Body of pancreas (tissue), 4 donors: Measurements from ENCODE around the gene TIMD4. TPM values are rescaled to one million over a fixed set of nuclear protein-coding genes. Genes with fewer than 3 reads are reported as not detected.

Experiments used
- ATAC-seq: fragments of 150-250 bp; one replicate; pipeline ENCODE4 v1.9.1; 2016
- DNase-seq, 4 donors: peaks; one replicate each; pipeline ENCODE4 v3.0.0-alpha.2; 2019
- H3K27ac ChIP-seq, 4 donors: fragments of 200-600 bp; sonication (generic); 1 replicate in 3 of 4; 2 replicates in 1 of 4; pipeline versions ENCODE4 v1.5.1 to v1.6.1; 2016 to 2019; ENCODE audit warnings: mild to moderate bottlenecking in 1 of 4, mixed read lengths in 1 of 4, moderate library complexity in 1 of 4
- H3K27me3 ChIP-seq, 2 donors: fragments of 200-600 bp; sonication (generic); one replicate each; pipeline ENCODE4 v1.6.0; 2016; ENCODE audit warnings: mild to moderate bottlenecking in 1 of 2
- H3K36me3 ChIP-seq, 2 donors: fragments of 200-600 bp; sonication (generic); replicated peaks in 1 of 2; 2 replicates each; pipeline ENCODE4 v1.5.1; 2016; ENCODE audit warnings: low read depth in 2 of 2; ENCODE audit not compliant: insufficient read depth in 1 of 2
- H3K4me1 ChIP-seq: fragments of 200-600 bp; sonication (generic); one replicate; pipeline ENCODE4 v1.6.0; 2016
- H3K4me3 ChIP-seq, 2 donors: fragments of 200-600 bp; sonication (generic); 1 replicate in 1 of 2; 2 replicates in 1 of 2; pipeline ENCODE4 v1.5.1; 2016 to 2019
- H3K9me3 ChIP-seq, 3 donors: fragments of 200-600 bp; sonication (generic); 1 replicate in 2 of 3; 2 replicates in 1 of 3; pipeline ENCODE4 v1.5.1; 2016
- CTCF ChIP-seq, 7 experiments: fragments of 450-650 bp in 4 of 7; fragments of 200-600 bp in 3 of 7; sonication (generic) in 3 of 7; IDR thresholded peaks; one replicate each; pipeline ENCODE4 v1.5.1; 2016 to 2019; ENCODE audit warnings: antibody characterized with exemption in 7 of 7
- POLR2A ChIP-seq, 3 donors: fragments of 450-650 bp; IDR thresholded peaks; one replicate each; pipeline ENCODE4 v1.6.1; 2016; ENCODE audit warnings: antibody characterized with exemption in 3 of 3, mild to moderate bottlenecking in 2 of 3
- WGBS, 2 donors: methylation state at CpG; one replicate each; pipeline ENCODE4 v1.1.5; 2017; 5-methylcytosine and 5-hydroxymethylcytosine counted together
- intact Hi-C: fragments of 100-400 bp; cut with DNase I; formaldehyde crosslinking; loops from one replicate; pipeline ENCODE4 v1.15.1; 2023
- total RNA-seq, 2 donors: library from RNA; depleted of rRNA; stranded (reverse); fragments of >200 nt; gene quantifications; one replicate each; pipeline ENCODE4 v1.1.0, GENCODE V29; 2016

Gene TIMD4
- total RNA-seq: not detected

GRCh38 chr5:156963125-156963524 lies at the start of gene TIMD4:
Gene TIMD4 (minus strand): TSS chr5:156963226. CDS start chr5:156963198, 28 bp downstream.
- Histone ChIP-seq H3K36me3 (no peaks in the 10 kb centered on the region), H3K4me3 (no peak within 1 kb of the TSS), H3K9me3 (peaks cover 0 to 5% (median 0%) of the 10 kb centered on the region in 3 donors), H3K27ac (no peak within 1 kb of the TSS), H3K4me1 (no peaks in the 10 kb centered on the region), H3K27me3 (no peaks in the 10 kb centered on the region)
- intact Hi-C loops: no loop called here
- TF ChIP-seq CTCF (IDR thresholded peaks at IDR 0.05): no peak
- no peak for TF ChIP-seq POLR2A (IDR thresholded peaks at IDR 0.05)
- WGBS, 2 donors: 85 to 86% methylated on average over 4 of the region's 4 CpGs
- DNase-seq (peak in 1 of 4 donors; percentile 6), ATAC-seq (no peak)

DNA sequence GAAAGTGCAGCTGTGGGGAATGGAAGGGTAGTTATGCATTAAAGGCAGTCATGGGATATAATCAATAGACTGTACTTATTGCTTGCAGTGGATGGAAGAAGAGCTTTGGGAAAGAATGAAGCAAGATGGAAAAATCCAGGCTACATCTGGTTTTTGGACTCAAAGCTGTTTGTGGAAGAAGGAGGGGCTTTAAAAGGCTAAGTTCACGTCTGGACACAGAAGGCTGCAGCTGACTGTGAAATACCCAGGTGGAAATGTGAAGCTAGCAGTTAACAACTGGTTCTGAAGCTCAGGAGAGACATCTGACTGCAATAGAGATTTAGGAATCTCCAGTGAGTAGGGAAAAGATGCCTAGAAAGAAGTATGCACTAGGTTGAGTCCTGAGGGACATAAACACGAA lies 43.2 kb upstream of the TIMD4 start:
- TF ChIP-seq CTCF (IDR thresholded peaks at IDR 0.05) (no peak), POLR2A (IDR thresholded peaks at IDR 0.05) (no peak)

DNA sequence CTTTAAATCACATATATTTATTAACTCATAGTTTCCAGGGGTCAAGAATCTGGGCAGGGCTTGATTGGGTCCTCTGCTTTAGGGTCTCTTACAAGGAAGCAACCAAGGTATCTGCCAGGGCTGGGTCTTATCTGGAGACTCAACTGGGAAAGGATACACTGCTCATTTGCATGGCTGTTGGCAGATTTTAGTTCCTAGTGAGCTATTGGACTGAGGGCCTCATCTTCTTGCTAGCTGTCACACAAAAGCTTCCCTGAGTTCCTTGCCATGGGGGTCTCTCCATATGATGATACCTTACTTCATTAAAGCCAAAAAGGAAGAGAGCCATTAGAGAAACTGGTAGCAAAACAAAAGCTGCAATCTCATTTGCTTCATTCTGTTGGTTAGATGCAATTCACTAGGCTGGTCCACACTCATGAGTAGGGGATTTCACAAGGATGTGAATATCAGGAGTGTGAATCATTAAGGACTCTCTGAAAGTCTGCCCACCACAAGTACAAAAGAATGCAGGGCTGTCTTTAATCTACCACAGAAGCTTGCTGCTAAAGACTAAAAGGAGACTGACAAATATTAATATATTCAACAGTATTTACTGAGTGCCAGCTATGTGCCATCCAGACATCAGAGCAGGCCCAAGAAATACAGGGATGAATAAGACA lies 42.0 kb upstream of the TIMD4 start:
- DNase-seq: no peak
- no peak for TF ChIP-seq POLR2A (IDR thresholded peaks at IDR 0.05)
- TF ChIP-seq CTCF (IDR thresholded peaks at IDR 0.05): no peak
- Histone ChIP-seq H3K27ac (no peak overlapping the region), H3K27me3 (no peaks in the 10 kb centered on the region), H3K4me1 (no peaks in the 10 kb centered on the region), H3K4me3 (no peak overlapping the region), H3K9me3 (no peaks in the 10 kb centered on the region), H3K36me3 (no peaks in the 10 kb centered on the region)
- intact Hi-C loops: no loop called here
- no peak for ATAC-seq

More for the DNA sequence above, 43.2 kb upstream of the TIMD4 start:
- DNase-seq (no peak), ATAC-seq (no peak)
- intact Hi-C loops: no loop called here
- H3K27me3 ChIP-seq: no peaks in the 10 kb centered on the region
- 54 to 58% methylated on average over 2 of the region's 2 CpGs for WGBS, 2 donors
- H3K27ac ChIP-seq: no peak overlapping the region
- H3K4me3 ChIP-seq: no peak overlapping the region
- no peaks in the 10 kb centered on the region for H3K36me3 ChIP-seq
- no peaks in the 10 kb centered on the region for H3K4me1 ChIP-seq
- H3K9me3 ChIP-seq: no peaks in the 10 kb centered on the region

DNA sequence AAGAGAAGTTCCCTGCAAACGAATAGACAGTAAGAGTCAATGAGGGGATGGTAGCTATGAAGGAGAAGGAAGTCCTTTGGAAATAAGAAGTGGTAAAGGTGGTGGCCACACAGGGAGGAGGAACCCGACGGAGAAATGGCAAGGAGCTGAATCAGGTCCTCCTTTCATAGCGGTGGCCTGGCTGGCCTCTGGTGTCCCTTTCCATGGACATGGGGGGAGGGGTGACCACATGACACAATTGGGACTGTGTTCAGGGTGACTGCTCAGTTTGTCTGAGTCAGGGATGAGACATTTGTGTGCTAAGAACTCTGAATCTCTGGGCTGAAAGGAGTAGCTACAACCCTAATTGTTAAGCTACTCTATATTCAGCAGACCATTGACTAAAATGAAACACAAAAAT lies 28.7 kb upstream of the TIMD4 start:
- Histone ChIP-seq H3K36me3 (no peaks in the 10 kb centered on the region), H3K27ac (no peak overlapping the region), H3K9me3 (no peaks in the 10 kb centered on the region), H3K4me3 (no peak overlapping the region), H3K27me3 (no peaks in the 10 kb centered on the region), H3K4me1 (no peaks in the 10 kb centered on the region)
- DNase-seq: peak in 1 of 4 donors; percentile 2
- WGBS, 2 donors: 56 to 81% methylated on average over 4 of the region's 4 CpGs
- no peak for ATAC-seq
- intact Hi-C loops: no loop called here
- TF ChIP-seq CTCF (IDR thresholded peaks at IDR 0.05): no peak
- no peak for TF ChIP-seq POLR2A (IDR thresholded peaks at IDR 0.05)

- Histone ChIP-seq H3K27ac (no peak overlapping the region), H3K27me3 (no peaks in the 10 kb centered on the region), H3K9me3 (no peaks in the 10 kb centered on the region), H3K4me1 (no peaks in the 10 kb centered on the region), H3K4me3 (no peak overlapping the region), H3K36me3 (no peaks in the 10 kb centered on the region)
- intact Hi-C loops: no loop called here
- TF ChIP-seq POLR2A (IDR thresholded peaks at IDR 0.05) (no peak), CTCF (IDR thresholded peaks at IDR 0.05) (no peak)
- ATAC-seq (no peak), DNase-seq (no peak)
- WGBS, 2 donors: 90 to 95% methylated on average over 4 to 9 of the region's 9 CpGs
These were observed 21.0 kb upstream of the TIMD4 start for GRCh38 chr5:156984064-156984463.
